Measurements from ENCODE around the gene SPIRE1.
"Not testable (repeated sequence)": the region's sequence is repeated elsewhere in the genome, so short reads cannot be mapped to it uniquely, and the experiment has no call there.

The SPIRE1 gene

DNA sequence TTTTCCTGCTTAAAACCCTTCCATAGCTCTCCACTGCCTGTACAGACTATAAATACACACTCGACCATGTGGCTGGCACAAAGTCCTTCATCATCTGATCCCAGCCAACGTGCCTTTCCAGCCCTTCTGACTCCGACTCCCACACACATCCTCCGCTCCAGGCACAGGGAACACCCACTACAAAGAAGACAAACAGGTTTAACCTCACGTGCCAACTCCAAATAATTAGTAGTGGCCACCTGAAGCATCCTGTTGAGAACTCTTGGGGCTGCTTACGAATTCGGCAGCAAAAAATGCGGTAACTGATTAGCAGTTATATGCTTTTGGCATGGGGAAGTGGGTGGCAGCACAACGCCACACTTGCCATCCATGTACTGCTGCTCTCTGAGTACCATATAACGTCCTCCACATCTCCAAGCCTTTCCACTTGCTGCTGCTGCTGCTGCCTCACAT, 12.1 kb downstream of the SPIRE1 start:
- no peak for DNase-seq

- no peak for DNase-seq
Measured at GRCh38 chr18:12645254-12645653, 12.7 kb downstream of the SPIRE1 start.

- not testable (repeated sequence) for DNase-seq
Measured at GRCh38 chr18:12643756-12644155, 14.2 kb downstream of the SPIRE1 start.

GRCh38 chr18:12640881-12641200, 17.1 kb downstream of the SPIRE1 start:
- DNase-seq = no peak

DNA sequence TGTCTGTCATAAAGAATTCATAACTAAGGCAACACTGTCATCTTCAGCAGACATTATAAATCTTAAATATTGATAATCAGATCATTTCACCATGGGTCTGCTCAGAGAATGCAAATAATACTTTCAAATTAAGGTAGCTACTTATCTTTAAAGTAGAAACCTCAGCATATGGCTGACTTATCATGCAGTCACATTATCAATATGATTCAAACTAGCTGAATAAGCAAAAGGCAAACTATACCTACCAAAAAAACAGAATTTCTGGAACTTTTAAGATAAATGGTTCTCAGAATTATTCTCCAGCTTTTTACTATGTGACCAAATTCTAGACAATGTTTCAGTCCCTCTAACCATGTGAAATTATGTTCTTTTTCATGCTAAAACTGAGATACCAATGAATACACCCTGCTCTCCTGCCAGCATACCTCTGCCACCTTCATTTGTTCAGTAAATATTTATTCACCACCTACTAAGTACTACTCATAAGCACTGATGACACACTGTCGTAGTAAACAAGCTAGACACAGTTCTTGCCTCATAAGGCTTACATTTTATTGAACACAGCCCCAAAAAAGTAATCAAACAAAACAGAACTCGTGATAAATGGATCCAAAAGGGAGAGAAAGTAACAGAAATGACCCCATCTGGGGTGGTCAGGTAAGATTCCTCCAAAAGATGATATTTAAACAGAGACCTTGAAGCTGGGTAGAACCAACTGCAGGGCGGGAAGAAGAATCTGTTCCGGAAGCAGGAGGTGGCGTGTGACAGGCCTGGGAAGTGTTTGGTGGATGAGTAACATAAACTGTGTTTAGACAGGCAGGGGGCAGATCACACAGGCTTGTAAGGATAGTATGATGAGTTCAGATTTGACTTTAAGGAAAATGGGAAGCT, 17.7 kb downstream of the SPIRE1 start:
- no peak for DNase-seq

- DNase-seq = no peak
Measured at GRCh38 chr18:12638644-12639124, 19.2 kb downstream of the SPIRE1 start.

DNA sequence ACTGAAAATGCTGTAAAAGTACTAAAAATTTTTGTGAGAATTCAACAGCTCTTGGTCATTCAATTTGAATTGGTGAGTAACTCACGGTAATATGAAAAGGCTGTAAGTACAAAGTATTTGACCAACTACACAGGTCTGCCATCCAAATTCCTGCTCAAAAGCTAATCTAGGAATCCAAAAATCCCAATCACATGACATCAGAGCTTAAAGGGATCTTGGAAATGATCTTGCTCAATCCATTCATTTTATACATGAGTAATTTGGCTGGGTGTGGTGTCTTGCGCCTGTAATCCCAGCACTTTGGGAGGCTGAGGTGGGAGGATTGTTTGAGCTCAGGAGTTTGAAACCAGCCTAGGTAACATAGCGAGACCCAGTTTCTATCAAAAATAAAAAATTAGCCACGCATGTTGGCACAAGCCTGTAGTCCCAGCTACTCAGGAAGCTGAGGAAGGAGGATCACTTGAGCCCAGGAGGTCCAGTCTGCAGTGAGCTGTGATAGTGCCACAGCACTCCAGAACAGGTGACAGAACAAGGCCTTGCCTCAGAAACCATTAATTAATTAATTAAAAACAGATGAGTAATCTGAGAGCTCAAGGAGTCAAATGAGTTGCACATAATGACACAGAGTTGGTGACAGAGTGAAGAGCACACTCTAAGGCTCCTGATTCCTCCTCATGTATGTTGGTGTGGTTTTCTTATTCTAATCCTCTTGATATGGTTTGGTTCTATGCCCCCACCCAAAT, 19.8 kb downstream of the SPIRE1 start:
- DNase-seq = no peak

DNA sequence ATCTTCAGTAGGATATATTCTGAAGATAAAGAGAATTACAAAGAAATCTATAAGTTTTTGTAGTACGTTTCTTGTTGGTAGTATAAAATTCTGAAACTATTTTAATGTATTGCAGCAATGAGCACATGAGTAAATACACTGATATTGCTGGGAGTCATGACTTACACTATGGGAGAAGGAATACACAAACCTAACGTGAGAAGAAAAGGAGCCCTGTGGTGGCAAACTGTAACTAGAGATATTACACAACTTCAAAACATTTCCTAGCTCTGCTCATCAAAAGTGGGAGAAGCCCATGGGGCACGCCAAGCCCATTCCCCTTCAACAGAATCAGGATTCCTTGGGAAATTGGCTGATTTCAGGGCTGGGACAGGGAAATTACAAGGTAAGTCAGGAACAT, 20.5 kb downstream of the SPIRE1 start:
- DNase-seq = no peak

DNA sequence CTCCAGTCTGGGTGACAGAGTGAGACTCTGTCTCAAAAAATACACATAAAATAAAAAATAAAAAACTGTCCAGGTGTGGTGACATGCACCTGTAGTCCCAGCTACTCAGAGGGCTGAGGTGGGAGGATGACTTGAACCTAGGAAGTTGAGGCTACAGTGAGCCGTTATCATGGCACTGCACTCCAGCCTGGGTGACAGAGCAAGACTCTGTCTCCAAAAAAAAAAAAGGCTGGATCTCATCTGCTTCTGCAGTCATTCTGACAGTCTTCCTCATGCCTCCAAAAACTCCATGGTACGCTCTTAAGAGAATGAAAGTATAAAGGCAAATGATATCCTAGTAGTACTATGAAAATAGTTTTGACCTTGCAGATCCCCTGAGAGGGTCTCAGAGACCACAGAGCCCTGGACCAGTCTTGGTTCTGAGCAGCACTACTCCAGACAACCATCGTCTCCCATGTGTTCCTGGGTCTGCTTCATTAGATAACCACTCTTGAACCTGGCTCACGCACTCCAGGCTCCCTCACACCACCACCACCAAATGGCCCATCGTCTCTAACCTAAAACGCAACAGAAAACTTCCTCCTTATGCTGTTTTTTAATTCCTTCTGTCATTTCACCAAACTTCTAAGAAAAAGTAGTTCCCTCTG, 26.0 kb downstream of the SPIRE1 start:
- DNase-seq = no peak

DNA sequence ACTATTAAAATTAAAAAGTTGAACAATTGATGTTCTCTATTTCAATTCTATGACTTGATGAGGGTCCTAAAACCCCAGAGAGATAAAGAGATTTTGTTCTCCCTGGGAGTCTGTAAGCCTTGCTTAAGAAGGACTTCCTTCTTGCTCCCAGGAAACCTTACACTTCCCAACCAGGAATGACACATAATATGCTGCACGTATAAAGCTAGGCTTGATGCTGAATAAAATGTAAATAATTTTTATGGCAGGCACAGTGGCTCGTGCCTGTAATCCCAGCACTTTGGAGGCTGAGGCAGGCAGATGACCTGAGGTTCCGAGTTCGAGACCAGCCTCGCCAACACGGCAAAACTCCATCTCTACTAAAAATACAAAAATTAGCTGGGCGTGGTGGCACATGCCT, 27.8 kb downstream of the SPIRE1 start:
- no peak for DNase-seq

DNA sequence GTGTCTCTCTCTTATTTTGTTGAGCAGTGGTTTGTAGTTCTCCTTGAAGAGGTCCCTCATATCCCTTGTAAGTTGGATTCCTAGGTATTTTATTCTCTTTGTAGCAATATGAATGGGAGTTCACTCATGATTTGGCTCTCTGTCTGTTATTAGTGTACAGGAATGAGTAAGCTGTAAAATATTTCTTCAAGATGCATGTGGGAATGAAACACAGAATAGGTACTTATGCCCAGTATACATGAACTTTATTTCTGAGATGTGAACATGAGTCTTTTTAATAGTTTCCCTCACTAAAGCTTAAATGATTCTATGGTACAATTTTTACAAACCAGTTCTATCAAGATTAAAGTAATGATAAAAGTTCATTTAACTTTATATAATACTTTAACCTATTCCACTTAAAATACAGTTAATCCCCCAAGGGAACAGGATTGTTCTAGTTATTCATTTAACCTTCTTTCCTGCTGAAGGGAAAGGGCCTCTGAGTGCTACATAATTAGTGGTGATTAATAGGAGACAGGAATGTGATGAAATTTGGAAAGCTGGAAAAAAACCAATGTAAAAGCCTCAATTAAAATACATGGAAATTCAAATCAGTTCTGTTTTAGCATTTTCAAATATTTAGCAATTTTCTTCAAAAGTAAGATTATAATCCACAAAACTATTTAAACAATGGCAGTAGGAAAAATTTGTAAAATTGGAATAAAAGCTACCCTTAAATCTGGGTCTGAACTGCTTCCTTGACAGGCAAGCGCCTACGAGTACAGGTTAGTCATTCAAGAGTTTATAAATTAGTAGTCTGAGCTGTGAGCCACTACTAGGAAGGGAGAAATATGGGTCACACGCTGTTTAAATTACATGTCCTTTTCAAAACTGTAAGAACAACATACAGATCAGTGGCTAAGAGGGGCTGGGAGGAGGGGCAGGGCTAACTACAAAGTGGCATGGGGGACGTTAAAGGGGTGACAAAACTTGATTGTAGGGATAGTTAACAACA, 28.9 kb downstream of the SPIRE1 start:
- no peak for DNase-seq

- not testable (repeated sequence) for DNase-seq
Measured at GRCh38 chr18:12627199-12627598, 30.7 kb downstream of the SPIRE1 start.

DNA sequence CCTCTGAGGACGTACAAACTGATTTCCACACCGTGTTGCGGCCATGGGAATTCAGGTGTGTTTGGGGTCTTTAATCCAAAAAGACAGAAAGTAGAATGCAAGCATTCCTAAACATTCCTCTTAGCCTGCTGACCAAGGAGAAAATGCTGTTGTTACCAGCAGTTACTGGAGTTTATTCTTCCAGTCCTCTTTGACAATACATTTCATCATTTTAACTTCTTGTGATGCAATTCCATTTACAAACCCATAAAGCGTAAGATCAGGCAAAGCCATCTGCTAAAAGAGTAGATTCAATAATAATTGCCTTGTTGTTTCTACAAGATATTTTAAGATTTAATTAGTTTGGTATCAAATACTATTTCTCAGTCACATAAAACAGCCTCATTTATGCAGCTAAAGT, 32.7 kb downstream of the SPIRE1 start:
- DNase-seq = no peak

DNA sequence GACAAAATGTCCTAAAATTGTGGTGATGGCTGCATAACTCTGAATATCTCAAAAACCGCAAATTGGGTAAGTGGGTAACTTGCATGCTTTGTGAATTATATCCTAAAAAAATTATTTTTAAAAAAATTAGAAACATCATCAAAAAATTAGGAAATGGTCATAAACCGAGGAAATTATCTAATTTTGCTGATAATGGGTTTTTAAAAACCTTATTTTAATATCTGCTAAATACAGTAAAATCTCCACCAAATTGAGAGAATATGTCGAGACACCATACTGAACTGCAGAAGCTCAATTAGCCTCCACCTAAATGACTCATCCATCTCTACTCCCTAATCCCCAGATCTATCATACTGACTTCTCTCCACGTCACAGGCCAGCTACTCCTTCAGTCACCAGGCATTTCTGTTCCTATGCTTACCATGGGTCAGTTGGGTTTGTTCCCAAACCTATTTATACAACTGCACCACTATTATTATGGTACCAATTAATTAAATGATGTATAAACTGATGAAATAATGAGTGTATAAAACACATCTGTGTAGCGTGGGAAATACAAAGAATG, 36.1 kb downstream of the SPIRE1 start:
- no peak for DNase-seq

- DNase-seq = no peak
Measured at GRCh38 chr18:12615748-12616147, 42.2 kb downstream of the SPIRE1 start.

DNA sequence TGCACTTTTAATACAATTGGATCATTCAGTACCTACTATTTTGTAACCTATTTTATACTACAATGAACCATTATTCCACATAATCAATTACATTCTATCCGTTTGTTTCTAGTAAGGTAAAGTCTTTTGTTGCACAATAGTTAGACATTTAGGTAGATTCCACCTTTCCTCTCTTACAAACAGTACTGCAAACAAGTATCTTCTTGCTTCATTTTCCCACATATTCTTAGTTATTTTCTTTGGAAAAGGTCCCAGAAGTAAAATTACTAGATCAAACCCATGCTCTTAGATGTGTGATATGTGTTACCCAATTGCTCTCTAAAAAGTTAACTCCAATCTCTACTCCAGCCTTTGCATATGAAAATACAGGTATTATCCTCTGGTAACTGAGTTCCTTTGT, 49.6 kb downstream of the SPIRE1 start:
- no peak for DNase-seq

DNA sequence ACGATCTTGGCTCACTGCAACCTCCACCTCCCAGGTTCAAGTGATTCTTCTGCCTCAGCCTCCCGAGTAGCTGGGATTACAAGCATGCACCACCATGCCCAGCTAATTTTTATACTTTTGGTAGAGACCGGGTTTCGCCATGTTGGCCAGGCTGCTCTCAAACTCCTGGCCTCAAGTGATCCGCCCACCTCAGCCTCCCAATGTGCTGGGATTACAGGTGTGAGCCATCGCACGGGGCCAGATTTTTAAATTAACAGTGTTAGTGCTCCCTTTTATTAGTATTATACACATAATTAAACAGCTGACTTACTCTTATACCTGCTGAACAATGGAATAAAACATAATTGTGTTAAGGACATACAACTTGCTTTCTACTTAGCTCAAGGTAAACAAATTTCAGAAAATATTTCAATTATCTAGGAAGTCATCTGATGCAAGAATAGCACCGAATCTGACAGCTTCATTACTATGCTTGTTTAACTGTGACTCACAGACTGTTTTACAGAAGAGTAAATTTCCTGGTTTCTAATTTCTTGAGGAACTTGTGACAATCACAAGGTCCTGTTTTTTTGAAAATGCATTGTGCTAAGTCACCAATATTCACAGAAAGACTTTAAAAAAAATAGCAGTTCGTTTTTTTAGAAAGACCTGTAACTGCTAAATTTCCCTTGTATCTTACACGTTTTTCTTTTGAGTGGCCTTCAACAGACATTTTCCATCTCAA, 51.2 kb downstream of the SPIRE1 start:
- DNase-seq = no peak

DNA sequence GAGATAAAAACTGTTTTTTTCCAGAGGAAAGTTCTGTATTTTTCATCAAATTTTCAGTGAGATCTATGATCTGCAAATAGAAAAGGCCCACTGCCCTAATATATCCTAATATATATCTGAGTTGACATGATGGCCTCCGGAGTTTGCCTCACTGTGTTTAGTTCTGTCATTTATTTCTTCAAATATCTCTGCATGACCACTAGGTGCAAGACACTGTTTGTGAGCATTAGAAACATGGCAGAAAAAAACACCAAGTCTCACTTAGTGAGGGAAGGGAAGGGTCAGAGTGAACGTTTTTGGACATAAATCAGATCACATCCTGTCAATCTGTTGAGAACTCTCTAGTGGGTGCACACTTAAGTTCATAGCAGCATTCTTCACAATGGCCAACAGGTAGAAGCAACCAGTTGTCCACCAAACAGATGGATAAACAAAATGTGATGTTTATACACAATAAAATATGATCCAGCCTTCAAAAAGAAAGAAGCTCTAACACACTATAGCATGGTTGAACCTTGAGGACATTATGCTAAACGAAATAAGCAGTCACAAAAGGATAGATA, 53.4 kb downstream of the SPIRE1 start:
- no peak for DNase-seq

DNA sequence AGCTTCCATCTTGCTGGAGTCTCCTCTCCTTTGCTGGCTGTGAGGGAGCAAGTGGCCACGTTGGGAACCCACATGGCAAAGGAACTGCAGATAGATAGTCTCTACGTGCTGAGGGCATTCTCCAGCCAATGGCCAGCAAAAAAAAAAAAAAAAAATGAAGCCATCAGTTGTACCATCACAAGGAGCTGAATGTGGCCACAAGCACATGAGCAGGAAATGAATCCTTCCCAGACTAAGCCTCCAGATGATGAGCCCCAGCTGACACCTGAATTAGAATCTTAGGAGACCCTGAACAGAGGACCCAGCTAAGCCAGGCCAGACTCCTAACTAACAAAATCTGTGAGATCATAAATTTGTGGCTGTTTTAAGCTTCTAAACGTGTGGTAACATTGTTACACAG, 57.9 kb downstream of the SPIRE1 start:
- DNase-seq = no peak

- no peak for DNase-seq
Measured at GRCh38 chr18:12599543-12599942, 58.4 kb downstream of the SPIRE1 start.
